Measurements from ENCODE around the gene ARF6. TPM values are rescaled to one million over a fixed set of nuclear protein-coding genes. Genes with fewer than 3 reads are reported as not detected.

ARF6 gene
- total RNA-seq, 1 experiment from 2014 or later: 88.8 TPM

- BruUV-seq (replicated peaks): no TSS peak
- TF ChIP-seq YY1 (IDR thresholded peaks at IDR 0.05; ENCODE audit: extremely low read depth, insufficient replicate concordance, low read depth, low read length): no peak
- no peaks in the 10 kb centered on the region for H3K79me2 ChIP-seq (ENCODE audit: insufficient read depth, low read length)
- H3K4me2 ChIP-seq (ENCODE audit: low read length): no peak overlapping the region
- H3K9ac ChIP-seq (ENCODE audit: low read length): no peak overlapping the region
- H4K20me1 ChIP-seq (ENCODE audit: insufficient read depth): no peaks in the 10 kb centered on the region
- H3K9me2 ChIP-seq (ENCODE audit: insufficient read depth): no peaks in the 10 kb centered on the region
- DNase-seq (ENCODE audit: low read depth, low spot score) (no peak), ATAC-seq (no peak)
- ChIA-PET CTCF (no interaction called here), POLR2A (no interaction called here), RAD21 (ENCODE audit: low non-redundant PET in 1 of 2, low total read pairs in 2 of 2, uncharacterized antibody in 2 of 2, unreplicated experiment in 2 of 2) (no interaction called here)
- intact Hi-C loops (cut with micrococcal nuclease): loop anchor here (10.0 kb wide), 1 partner anchor 916 kb away; no protein-coding TSS in a partner anchor
- H3K4me3 ChIP-seq (replicated peaks in 1 of 2; ENCODE audit: low read depth in 1 of 2, low read length in 2 of 2): no peak overlapping the region
- H3K4me1 ChIP-seq (ENCODE audit: control insufficient read depth in 1 of 2, insufficient read depth in 2 of 2, low read length in 2 of 2): peaks cover 6 to 27% of the 10 kb centered on the region in 2 experiments; a peak in 3 of 4 replicates
- H3K27ac ChIP-seq (ENCODE audit: low read depth, low read length): no peak overlapping the region
- no peak overlapping the region for H2AFZ ChIP-seq (ENCODE audit: low read depth, low read length, poor library complexity, severe bottlenecking)
- no peaks in the 10 kb centered on the region for H3K27me3 ChIP-seq (ENCODE audit: insufficient read depth, low read length)
- H3K36me3 ChIP-seq (ENCODE audit: control insufficient read depth in 1 of 2, insufficient read depth in 2 of 2, low read length in 2 of 2): no peaks in the 10 kb centered on the region
- no peaks in the 10 kb centered on the region for H3K9me3 ChIP-seq (ENCODE audit: control insufficient read depth in 1 of 2, insufficient read depth in 1 of 2, low read depth in 1 of 2, low read length in 2 of 2)
These were observed 34.5 kb upstream of the ARF6 start for GRCh38 chr14:49858383-49858782.

GRCh38 chr14:49860988-49861698 is 31.7 kb upstream of the ARF6 start:
- intact Hi-C loops (cut with micrococcal nuclease): loop anchor here (5.0 to 10.0 kb wide), 2 partner anchors 454 to 671 kb away; partner anchors contain the start of genes DMAC2L, L2HGDH and MAP4K5
- POLR2A ChIA-PET: interaction anchor here (1.0 to 1.3 kb wide), 2 partner anchors 8 to 240 kb away, joined by 3 to 4 read pairs; partner anchors contain the start of genes MGAT2, NEMF and RPL36AL
- no peak for TF ChIP-seq SIN3A (IDR thresholded peaks at IDR 0.05; ENCODE audit: low read depth)
- TF ChIP-seq EZH2 (IDR thresholded peaks at IDR 0.05): no peak
- no peak for TF ChIP-seq POLR2A (IDR thresholded peaks at IDR 0.05; ENCODE audit: borderline replicate concordance, extremely low read depth, insufficient read depth, insufficient read length)
- no peak for TF ChIP-seq YY1 (IDR thresholded peaks at IDR 0.05; ENCODE audit: extremely low read depth, insufficient replicate concordance, low read depth, low read length)
- TF ChIP-seq MAX (IDR thresholded peaks at IDR 0.05): no peak
- TF ChIP-seq RAD21 (IDR thresholded peaks at IDR 0.05; ENCODE audit: low read depth): no peak
- no peak for TF ChIP-seq ZFX (IDR thresholded peaks at IDR 0.05)
- TF ChIP-seq ZBTB33 (IDR thresholded peaks at IDR 0.05; ENCODE audit: extremely low read depth, insufficient replicate concordance, low read length): no peak
- no peak for TF ChIP-seq REST (IDR thresholded peaks at IDR 0.05; ENCODE audit: low read depth)
- TF ChIP-seq SRF (IDR thresholded peaks at IDR 0.05; ENCODE audit: low read depth): no peak
- TF ChIP-seq ELF1 (IDR thresholded peaks at IDR 0.05; ENCODE audit: borderline replicate concordance, low read depth): no peak
- TF ChIP-seq CBX3 (IDR thresholded peaks at IDR 0.05; ENCODE audit: low read depth): no peak
- no peak for TF ChIP-seq EGR1 (IDR thresholded peaks at IDR 0.05; ENCODE audit: low read depth)
- TF ChIP-seq SP1 (IDR thresholded peaks at IDR 0.05; ENCODE audit: low read depth): no peak

More at GRCh38 chr14:49860988-49861698, 31.7 kb upstream of the ARF6 start:
- H3K27me3 ChIP-seq (ENCODE audit: insufficient read depth, low read length): no peaks in the 10 kb centered on the region
- ChIA-PET RAD21 (ENCODE audit: low non-redundant PET in 1 of 2, low total read pairs in 2 of 2, uncharacterized antibody in 2 of 2, unreplicated experiment in 2 of 2) (interaction anchor here (0.6 to 1.3 kb wide), 3 partner anchors 9 to 183 kb away, joined by 3 to 4 read pairs (median 3); partner anchors contain the start of gene NEMF (in 1 of the 2)), CTCF (interaction anchor here (0.9 to 4.6 kb wide), 7 partner anchors 9 to 248 kb away, joined by 3 to 76 read pairs (median 7); partner anchors contain the start of gene NEMF)
- H3K9ac ChIP-seq (ENCODE audit: low read length): peak overlapping the region; percentile 77
- H3K9me3 ChIP-seq (ENCODE audit: control insufficient read depth in 1 of 2, insufficient read depth in 1 of 2, low read depth in 1 of 2, low read length in 2 of 2): no peaks in the 10 kb centered on the region
- no peaks in the 10 kb centered on the region for H3K79me2 ChIP-seq (ENCODE audit: insufficient read depth, low read length)
- no peak for DNase-seq (ENCODE audit: low read depth, low spot score)
- peak overlapping the region; percentile 98 for H3K4me2 ChIP-seq (ENCODE audit: low read length)
- BruUV-seq (replicated peaks): no TSS peak
- no peaks in the 10 kb centered on the region for H3K36me3 ChIP-seq (ENCODE audit: control insufficient read depth in 1 of 2, insufficient read depth in 2 of 2, low read length in 2 of 2)
- peak overlapping the region; percentile 74 for H3K27ac ChIP-seq (ENCODE audit: low read depth, low read length)
- H4K20me1 ChIP-seq (ENCODE audit: insufficient read depth): no peaks in the 10 kb centered on the region
- peaks cover 9 to 36% of the 10 kb centered on the region in 2 experiments; a peak in 3 of 4 replicates for H3K4me1 ChIP-seq (ENCODE audit: control insufficient read depth in 1 of 2, insufficient read depth in 2 of 2, low read length in 2 of 2)
- H2AFZ ChIP-seq (ENCODE audit: low read depth, low read length, poor library complexity, severe bottlenecking): peak overlapping the region; percentile 100
- no peak for ATAC-seq
- H3K4me3 ChIP-seq (replicated peaks in 1 of 2; ENCODE audit: low read depth in 1 of 2, low read length in 2 of 2): peak overlapping the region; percentile 77 to 80
- H3K9me2 ChIP-seq (ENCODE audit: insufficient read depth): no peaks in the 10 kb centered on the region

Data from HCT116 (cell line).